GM18867 (cell line): ENCODE data around the gene ASTN1.

ENCODE experiments used
- ATAC-seq: cut with Tn5 transposase; IDR thresholded peaks from one replicate; pipeline ENCODE4 v1.9.1; 2021; ENCODE audit warnings: mild to moderate bottlenecking, moderate library complexity; ENCODE audit not compliant: unreplicated experiment

Gene ASTN1

GRCh38 chr1:177164380-177165068 is at the start of gene ASTN1:
Gene ASTN1, minus strand, starts transcription at chr1:177164712. Its CDS starts 36 bp downstream, at chr1:177164676.
- ATAC-seq: no peak

GRCh38 chr1:177211231-177211630 is 46.7 kb upstream of the ASTN1 start:
- no peak for ATAC-seq

DNA sequence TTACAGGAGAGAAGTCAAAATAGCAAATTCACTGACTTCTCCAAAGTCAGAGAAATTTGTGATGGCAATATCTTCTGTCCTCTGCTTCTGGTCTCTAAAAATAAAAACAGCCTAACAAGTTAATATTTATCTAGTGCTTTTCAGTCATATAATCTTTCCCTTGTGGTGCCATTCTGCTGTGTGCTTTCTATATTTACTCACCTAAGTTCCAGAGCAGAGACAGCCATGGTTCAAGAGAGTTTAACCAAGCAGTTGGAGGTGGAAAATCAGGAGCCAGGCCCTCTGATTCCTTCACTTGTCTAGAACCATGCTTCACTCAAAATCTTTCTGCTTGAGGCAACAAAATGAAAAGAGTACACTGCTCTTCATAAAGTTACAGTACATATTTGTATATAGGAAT is 45.6 kb upstream of the ASTN1 start:
- no peak for ATAC-seq

DNA sequence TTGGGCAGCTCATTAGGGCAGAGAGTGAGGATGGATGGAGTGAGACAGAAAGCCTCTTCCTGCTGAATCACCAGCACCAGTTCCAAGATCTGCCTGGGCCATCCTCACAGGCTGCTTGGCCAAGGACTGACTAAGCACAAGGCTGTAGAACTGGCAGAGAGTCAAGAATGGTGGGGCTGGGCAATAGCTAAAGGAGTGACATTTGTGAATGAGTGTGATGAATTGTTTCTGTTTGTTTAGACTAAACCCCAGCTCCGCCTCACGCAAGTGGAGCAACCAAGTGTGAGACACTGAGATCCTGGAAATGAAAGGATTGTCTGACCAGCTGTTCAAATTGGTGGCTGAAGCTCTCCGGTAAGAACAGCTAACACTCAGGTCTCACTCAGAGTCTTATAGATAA is 44.8 kb upstream of the ASTN1 start:
- no peak for ATAC-seq

GRCh38 chr1:177208920-177209319 is 44.4 kb upstream of the ASTN1 start:
- no peak for ATAC-seq

DNA sequence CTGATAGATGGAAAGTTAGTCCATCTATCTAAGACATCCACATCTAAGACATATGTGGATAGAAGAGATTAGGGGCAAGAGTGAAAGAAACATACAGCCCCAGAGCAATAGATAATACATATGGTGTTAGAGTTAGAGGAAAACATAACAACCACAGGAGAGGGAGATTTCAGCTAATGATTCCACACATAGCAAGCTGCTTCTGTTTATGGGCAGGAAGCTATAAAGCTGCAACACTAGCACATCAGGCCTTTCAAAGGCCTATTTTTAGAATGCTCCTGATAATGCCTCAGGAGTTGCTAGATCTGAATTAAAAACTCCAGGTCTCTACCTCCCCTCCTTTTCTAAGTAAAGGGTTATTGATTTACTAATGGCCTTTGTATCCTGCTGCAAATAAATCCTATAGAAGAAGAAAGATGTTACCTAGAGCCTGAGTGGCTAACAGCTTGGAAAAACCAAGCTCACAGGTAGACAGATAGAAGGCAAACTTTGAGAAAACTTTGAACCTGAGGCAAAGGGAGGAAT is 42.4 kb upstream of the ASTN1 start:
- ATAC-seq: no peak

DNA sequence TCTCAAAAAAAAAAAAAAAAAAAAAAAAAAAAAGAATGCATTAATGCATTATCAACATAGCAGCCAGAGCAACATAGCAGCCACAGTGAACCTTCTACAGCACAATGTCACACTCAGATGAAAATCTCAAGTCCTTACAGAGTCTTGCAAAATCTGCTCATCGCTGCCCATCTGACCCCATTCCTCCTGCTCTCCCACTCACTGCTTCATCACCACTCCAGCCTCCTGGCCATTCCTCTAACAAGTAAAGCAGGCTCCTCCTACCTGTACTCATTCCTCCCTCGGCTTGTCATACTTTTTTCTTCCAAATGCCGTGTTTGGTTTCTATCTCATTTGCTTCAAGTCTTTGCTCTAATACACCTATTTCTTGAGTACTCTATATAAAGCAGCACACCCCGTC is 35.8 kb upstream of the ASTN1 start:
- ATAC-seq: no peak

DNA sequence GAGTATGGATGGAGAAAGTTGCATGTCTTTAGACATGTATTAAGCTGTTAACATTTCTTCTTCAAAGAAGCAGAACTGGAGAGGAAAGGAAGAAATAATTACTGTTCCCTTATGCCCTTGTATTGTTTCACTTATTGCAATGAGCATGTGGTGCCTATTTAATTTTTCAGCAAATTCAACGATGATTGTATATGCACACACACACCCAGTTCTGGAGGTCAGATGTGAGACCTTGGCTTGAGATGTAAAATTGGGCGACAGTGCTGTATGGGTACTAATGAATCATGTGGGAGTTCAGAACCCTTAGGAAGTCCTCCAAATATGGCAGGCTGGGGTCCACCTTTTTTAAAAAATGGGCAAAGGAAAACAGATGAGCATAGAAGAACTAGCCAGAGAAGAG is 33.7 kb upstream of the ASTN1 start:
- ATAC-seq: no peak

DNA sequence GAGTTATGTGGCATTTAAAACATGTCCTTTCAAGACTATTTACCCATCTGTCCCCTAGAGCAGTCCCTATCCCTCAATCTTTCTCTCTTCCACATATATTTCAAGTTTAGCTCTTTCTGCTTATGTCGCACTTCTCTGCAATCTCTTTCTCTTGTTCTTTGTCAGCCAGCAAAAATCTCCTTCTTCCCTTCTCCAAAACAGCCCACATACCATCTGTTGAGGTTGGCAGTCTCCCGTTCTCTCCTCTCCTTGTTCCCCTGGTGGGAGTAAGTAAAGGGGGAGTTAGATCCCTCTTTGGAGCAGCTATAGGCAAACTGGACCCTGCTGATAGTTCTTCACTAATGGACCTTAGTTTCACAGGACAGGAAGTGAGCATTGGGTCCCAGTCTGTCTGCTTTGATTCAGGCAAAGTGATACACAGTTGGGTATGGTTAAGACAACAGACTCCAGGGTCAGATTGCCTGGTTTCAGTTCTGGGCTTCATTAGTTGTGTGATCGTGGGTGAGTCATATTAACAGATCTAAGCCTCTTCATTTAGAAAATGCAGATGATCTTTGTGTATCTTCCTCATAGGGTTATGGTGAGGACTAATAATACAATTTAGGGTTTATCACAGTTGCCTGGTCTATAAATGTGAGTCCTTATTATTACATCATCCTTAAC is 25.9 kb upstream of the ASTN1 start:
- no peak for ATAC-seq

- ATAC-seq: no peak
Observed at GRCh38 chr1:177186639-177187038, 22.1 kb upstream of the ASTN1 start.

DNA sequence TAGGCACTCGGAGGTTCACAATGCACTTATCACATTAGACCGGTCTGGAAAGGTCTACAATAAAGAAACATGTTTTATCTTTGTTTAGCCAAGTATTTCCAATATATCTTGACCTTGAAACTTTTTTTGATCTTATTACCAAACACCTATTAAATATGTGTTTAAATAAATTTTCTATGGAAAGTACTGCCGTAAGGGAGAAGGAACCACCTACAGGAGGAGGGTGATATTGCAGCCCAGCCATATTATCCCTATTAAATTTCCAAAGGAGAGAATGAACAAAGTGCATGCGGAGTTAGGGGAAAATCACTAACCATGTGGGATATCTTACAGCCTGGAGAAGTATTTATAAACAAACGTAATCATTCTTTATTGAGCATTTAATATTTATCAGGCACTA is 20.7 kb upstream of the ASTN1 start:
- ATAC-seq: no peak

- ATAC-seq: no peak
Observed at GRCh38 chr1:177183836-177184235, 19.3 kb upstream of the ASTN1 start.

DNA sequence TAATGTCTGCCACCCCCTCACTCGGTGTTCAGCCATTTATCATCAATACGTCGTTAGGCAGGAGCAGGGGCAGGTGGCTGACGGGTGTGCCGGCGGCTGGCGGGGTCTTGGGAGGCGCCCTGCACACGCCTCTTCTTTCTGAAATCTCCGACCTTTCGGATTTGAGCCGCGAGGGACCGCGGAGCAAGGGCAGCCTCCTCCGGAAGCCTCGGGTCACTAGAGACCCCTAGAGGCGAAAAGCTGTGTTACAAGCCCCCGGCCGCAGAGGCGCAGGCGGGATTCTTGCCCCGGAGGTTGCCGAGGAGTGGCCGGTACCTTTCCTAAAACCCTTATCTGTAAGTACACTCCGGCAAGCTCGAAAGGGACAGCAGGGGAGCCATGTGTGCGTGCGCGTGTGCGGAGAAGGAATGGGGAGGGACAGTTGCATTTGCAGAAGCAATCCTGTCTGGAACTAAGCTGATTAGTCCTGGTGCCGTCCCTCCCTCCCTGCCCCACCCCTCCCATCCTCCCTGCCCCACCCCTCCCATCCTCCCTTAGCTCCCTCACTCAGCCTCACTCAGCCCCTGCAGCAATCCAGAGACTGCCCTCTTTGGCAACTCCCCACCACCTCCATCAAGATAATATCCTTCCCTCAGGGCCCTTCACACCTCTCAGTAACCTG is 17.2 kb upstream of the ASTN1 start:
- peak; percentile 94 for ATAC-seq

- ATAC-seq: peak; percentile 15
Observed at GRCh38 chr1:177181280-177181630, 16.7 kb upstream of the ASTN1 start.

GRCh38 chr1:177174921-177175634 is 10.6 kb upstream of the ASTN1 start:
- ATAC-seq: no peak

- no peak for ATAC-seq
Observed at GRCh38 chr1:177173976-177174375, 9.5 kb upstream of the ASTN1 start.

GRCh38 chr1:177172866-177173265 is 8.4 kb upstream of the ASTN1 start:
- no peak for ATAC-seq

GRCh38 chr1:177172272-177172671 is 7.8 kb upstream of the ASTN1 start:
- ATAC-seq: no peak

GRCh38 chr1:177171536-177172123 is 7.1 kb upstream of the ASTN1 start:
- no peak for ATAC-seq

GRCh38 chr1:177170756-177171535 is 6.4 kb upstream of the ASTN1 start, which contains the start of gene BRINP2:
Gene BRINP2, plus strand, starts transcription at chr1:177170958. Its CDS starts 58,919 bp downstream, at chr1:177229877.
- ATAC-seq: peak; percentile 78
